Prostate gland (tissue), 2 donors: Measurements from ENCODE around the gene PIP5K1A. TPM values are rescaled to one million over a fixed set of nuclear protein-coding genes. Genes with fewer than 3 reads are reported as not detected.

Experiments
- DNase-seq: peaks from one replicate; pipeline ENCODE4 v3.0.0-alpha.2; 2019; ENCODE audit warnings: low spot score
- H3K27ac ChIP-seq, 2 donors: fragments of 200-600 bp; sonication (generic); 2 replicates each; pipeline ENCODE4 v1.5.1; 2017 to 2019
- H3K27me3 ChIP-seq: fragments of 200-600 bp; sonication (generic); replicated peaks from 2 replicates; pipeline ENCODE4 v1.5.1; 2019; ENCODE audit not compliant: insufficient read depth
- H3K36me3 ChIP-seq, 2 donors: fragments of 200-600 bp; sonication (generic); 1 replicate in 1 of 2; 2 replicates in 1 of 2; pipeline versions ENCODE4 v1.5.1 to v1.8.1; 2017 to 2019
- H3K4me1 ChIP-seq: fragments of 200-600 bp; sonication (generic); replicated peaks from 2 replicates; pipeline ENCODE4 v1.5.1; 2019
- H3K4me3 ChIP-seq, 2 donors: fragments of 200-600 bp; sonication (generic); 2 replicates each; pipeline ENCODE4 v1.5.1; 2017 to 2019
- H3K9me3 ChIP-seq: fragments of 200-600 bp; sonication (generic); 2 replicates; pipeline ENCODE4 v1.5.1; 2017
- CTCF ChIP-seq, 4 experiments: fragments of 200-600 bp in 2 of 4; fragments of 450-650 bp in 2 of 4; sonication (generic) in 2 of 4; IDR thresholded peaks; 1 replicate in 3 of 4; 2 replicates in 1 of 4; pipeline ENCODE4 v1.5.1; 2016 to 2019; ENCODE audit warnings: antibody characterized with exemption in 4 of 4, mild to moderate bottlenecking in 2 of 4, moderate library complexity in 2 of 4
- POLR2A ChIP-seq: fragments of 450-650 bp; IDR thresholded peaks from one replicate; pipeline ENCODE4 v1.6.1; 2016; ENCODE audit warnings: antibody characterized with exemption, mild to moderate bottlenecking
- POLR2AphosphoS5 ChIP-seq: sonication (generic); formaldehyde crosslinking; IDR thresholded peaks from one replicate; pipeline ENCODE4 v1.6.1; 2017; ENCODE audit warnings: antibody characterized with exemption
- WGBS: methylation state at CpG from one replicate; pipeline ENCODE4 v1.1.5; 2018; 5-methylcytosine and 5-hydroxymethylcytosine counted together
- intact Hi-C: fragments of 100-400 bp; cut with DNase I; formaldehyde crosslinking; loops from one replicate; pipeline ENCODE4 v1.14.2; 2022
- total RNA-seq, 2 donors: library from RNA; depleted of rRNA; stranded (reverse); fragments of >200 nt; gene quantifications; one replicate each; pipeline ENCODE4 v1.1.0, GENCODE V29; 2016

PIP5K1A gene
- total RNA-seq, 2 donors from 2014 or later = 40.2 to 96.7 TPM

- H3K4me1 ChIP-seq = peaks cover 17% of the 10 kb centered on the region
- H3K4me3 ChIP-seq = peak within 1 kb of the TSS; percentile 60 to 79
- peak in 2 of 4 experiments; percentile 43 to 52 for TF ChIP-seq CTCF (IDR thresholded peaks at IDR 0.05)
- TF ChIP-seq POLR2A = peak; percentile 64
- peak; percentile 97 for TF ChIP-seq POLR2AphosphoS5
- no peaks in the 10 kb centered on the region for H3K9me3 ChIP-seq
- H3K36me3 ChIP-seq = no peaks in the 10 kb centered on the region
- DNase-seq = peak; percentile 87
- WGBS = under 1% methylated on average over 42 of the region's 42 CpGs
- H3K27me3 ChIP-seq = no peaks in the 10 kb centered on the region
- intact Hi-C loops = no loop called here
- H3K27ac ChIP-seq = peak within 1 kb of the TSS; percentile 84 to 90
Measured at GRCh38 chr1:151189637-151190445, 8.5 kb upstream of the PIP5K1A start, which contains the start of gene VPS72. Gene VPS72, minus strand, starts transcription at chr1:151190197. Its CDS starts 76 bp downstream, at chr1:151190121.

GRCh38 chr1:151192047-151192446 is 6.3 kb upstream of the PIP5K1A start:
- TF ChIP-seq POLR2A = no peak
- no peak for TF ChIP-seq CTCF (IDR thresholded peaks at IDR 0.05)
- no peak for TF ChIP-seq POLR2AphosphoS5
- intact Hi-C loops = no loop called here

GRCh38 chr1:151193304-151193703 is 5.0 kb upstream of the PIP5K1A start:
- no peaks in the 10 kb centered on the region for H3K9me3 ChIP-seq
- H3K27ac ChIP-seq = no peak overlapping the region
- no peak overlapping the region for H3K4me3 ChIP-seq
- no peaks in the 10 kb centered on the region for H3K27me3 ChIP-seq
- peaks cover 7% of the 10 kb centered on the region for H3K4me1 ChIP-seq
- no peaks in the 10 kb centered on the region for H3K36me3 ChIP-seq
- DNase-seq = no peak
- WGBS = 70% methylated on average over 6 of the region's 6 CpGs
- intact Hi-C loops = no loop called here
- TF ChIP-seq POLR2AphosphoS5 (no peak), POLR2A (no peak), CTCF (IDR thresholded peaks at IDR 0.05) (no peak)

More at GRCh38 chr1:151192047-151192446, 6.3 kb upstream of the PIP5K1A start:
- Histone ChIP-seq H3K9me3 (no peaks in the 10 kb centered on the region), H3K27ac (no peak overlapping the region), H3K4me3 (no peak overlapping the region), H3K36me3 (no peaks in the 10 kb centered on the region), H3K4me1 (peaks cover 12% of the 10 kb centered on the region), H3K27me3 (no peaks in the 10 kb centered on the region)
- WGBS = 68% methylated on average over 7 of the region's 7 CpGs
- DNase-seq = no peak

GRCh38 chr1:151193856-151194255 is 4.5 kb upstream of the PIP5K1A start:
- no peak for TF ChIP-seq POLR2AphosphoS5
- TF ChIP-seq CTCF (IDR thresholded peaks at IDR 0.05) = no peak
- TF ChIP-seq POLR2A = no peak
- H3K4me1 ChIP-seq = peaks cover 3% of the 10 kb centered on the region
- intact Hi-C loops = no loop called here

More at GRCh38 chr1:151193856-151194255, 4.5 kb upstream of the PIP5K1A start:
- Histone ChIP-seq H3K36me3 (no peaks in the 10 kb centered on the region), H3K9me3 (no peaks in the 10 kb centered on the region), H3K27me3 (no peaks in the 10 kb centered on the region), H3K27ac (no peak overlapping the region), H3K4me3 (no peak overlapping the region)
- WGBS = 78% methylated on average over 1 of the region's 1 CpG
- no peak for DNase-seq
